SK-N-SH treated with all-trans-retinoic acid at 6 μM for 48 hours (cell line): Measurements from ENCODE around the gene HIP1.
A peak's percentile ranks its signal among the peaks of the same experiment; 100 is the strongest.

Experiments
- ATAC-seq: fragments of 200-7000 bp; cut with Tn5 transposase; 3 replicates; pipeline ENCODE4 v1.9.1; 2020; ENCODE audit warnings: mild to moderate bottlenecking, moderate library complexity
- ARNTL ChIP-seq: fragments of 450-650 bp; formaldehyde crosslinking; IDR thresholded peaks from 2 replicates; pipeline ENCODE4 v1.5.0; 2020; ENCODE audit warnings: low read depth, mild to moderate bottlenecking, moderate library complexity, borderline replicate concordance
- BACH2 ChIP-seq: fragments of 250-450 bp; sonication (Bioruptor Pico); IDR thresholded peaks from 2 replicates; pipeline ENCODE4 v1.9.0; 2021; ENCODE audit warnings: mild to moderate bottlenecking, borderline replicate concordance
- CREB5 ChIP-seq: fragments of 250-450 bp; sonication (Bioruptor Pico); IDR thresholded peaks from 2 replicates; pipeline ENCODE4 v1.5.1; 2020; ENCODE audit warnings: low read depth, mild to moderate bottlenecking, moderate library complexity
- CSDC2 ChIP-seq: fragments of 250-450 bp; sonication (Bioruptor Pico); IDR thresholded peaks from 2 replicates; pipeline ENCODE4 v1.5.0; 2020; ENCODE audit warnings: mild to moderate bottlenecking, moderate library complexity
- CSRNP3 ChIP-seq: fragments of 250-450 bp; sonication (Bioruptor Pico); IDR thresholded peaks from 2 replicates; pipeline ENCODE4 v1.5.1; 2021; ENCODE audit warnings: mild to moderate bottlenecking, moderate library complexity
- ESRRG ChIP-seq: fragments of 250-450 bp; sonication (Bioruptor Pico); IDR thresholded peaks from 2 replicates; pipeline ENCODE4 v1.6.1; 2021; ENCODE audit warnings: mild to moderate bottlenecking
- GLIS3 ChIP-seq: fragments of 250-450 bp; sonication (Bioruptor Pico); IDR thresholded peaks from 2 replicates; pipeline ENCODE4 v1.5.0; 2020; ENCODE audit warnings: mild to moderate bottlenecking, moderate library complexity
- ISL1 ChIP-seq: fragments of 250-450 bp; sonication (Bioruptor Pico); IDR thresholded peaks from 2 replicates; pipeline ENCODE4 v2.1.2; 2022; ENCODE audit warnings: mild to moderate bottlenecking, moderate library complexity
- OSR1 ChIP-seq: fragments of 250-450 bp; sonication (Bioruptor Pico); IDR thresholded peaks from 2 replicates; pipeline ENCODE4 v1.8.0; 2022; ENCODE audit warnings: moderate library complexity, mild to moderate bottlenecking, inconsistent platforms
- PATZ1 ChIP-seq: fragments of 250-450 bp; sonication (Bioruptor Pico); IDR thresholded peaks from 2 replicates; pipeline ENCODE4 v1.8.0; 2020; ENCODE audit warnings: mild to moderate bottlenecking, moderate library complexity, borderline replicate concordance
- POU6F1 ChIP-seq: fragments of 250-450 bp; sonication (Bioruptor Pico); IDR thresholded peaks from 2 replicates; pipeline ENCODE4 v1.8.0; 2021; ENCODE audit warnings: low read depth, mild to moderate bottlenecking, moderate library complexity, borderline replicate concordance
- SNAI2 ChIP-seq: fragments of 250-450 bp; sonication (Bioruptor Pico); IDR thresholded peaks from 2 replicates; pipeline ENCODE4 v1.5.0; 2020; ENCODE audit warnings: mild to moderate bottlenecking, moderate library complexity
- TCF4 ChIP-seq: fragments of 250-450 bp; sonication (Bioruptor Pico); IDR thresholded peaks from 2 replicates; pipeline ENCODE4 v1.8.0; 2021; ENCODE audit warnings: mild to moderate bottlenecking, moderate library complexity, borderline replicate concordance
- TSHZ2 ChIP-seq: fragments of 250-450 bp; sonication (Bioruptor Pico); IDR thresholded peaks from 2 replicates; pipeline ENCODE4 v1.5.0; 2020; ENCODE audit warnings: mild to moderate bottlenecking, moderate library complexity
- ZC3H10 ChIP-seq: fragments of 250-450 bp; sonication (Bioruptor Pico); IDR thresholded peaks from 2 replicates; pipeline ENCODE4 v1.5.1; 2021; ENCODE audit warnings: mild to moderate bottlenecking, moderate library complexity
- ZFP3 ChIP-seq: fragments of 250-450 bp; sonication (Bioruptor Pico); IDR thresholded peaks from 2 replicates; pipeline ENCODE4 v1.5.0; 2020; ENCODE audit warnings: mild to moderate bottlenecking, moderate library complexity
- ZFP30 ChIP-seq: fragments of 450-650 bp; formaldehyde crosslinking; IDR thresholded peaks from 2 replicates; pipeline ENCODE4 v1.5.0; 2022; ENCODE audit warnings: mild to moderate bottlenecking, moderate library complexity
- ZNF565 ChIP-seq: fragments of 450-650 bp; formaldehyde crosslinking; conservative IDR thresholded peaks from 2 replicates; pipeline ENCODE4 v1.5.0; 2020; ENCODE audit warnings: low read depth, mild to moderate bottlenecking, moderate library complexity
- ZNF70 ChIP-seq: fragments of 450-650 bp; formaldehyde crosslinking; IDR thresholded peaks from 2 replicates; pipeline ENCODE4 v1.5.0; 2020; ENCODE audit warnings: mild to moderate bottlenecking, moderate library complexity

The HIP1 gene

GRCh38 chr7:75639886-75640190, 98.9 kb downstream of the HIP1 start:
- peak; percentile 7; the same call in 2 of the 3 replicates for ATAC-seq
- TF ChIP-seq POU6F1: no peak
- no peak for TF ChIP-seq ZFP3 (CRISPR knock-in tag)
- no peak for TF ChIP-seq ZNF565
- TF ChIP-seq ARNTL: no peak

- ATAC-seq: peak; percentile 56
- TF ChIP-seq ZC3H10 (CRISPR knock-in tag) (no peak), BACH2 (CRISPR knock-in tag) (no peak), PATZ1 (CRISPR knock-in tag) (peak; percentile 91; the same call in 1 of the 2 replicates), OSR1 (CRISPR knock-in tag) (no peak), ZFP30 (CRISPR knock-in tag) (no peak), TCF4 (CRISPR knock-in tag) (0 out of 2 replicates have a peak, but pooled peaks have one; percentile 19), ISL1 (no peak), CSDC2 (CRISPR knock-in tag) (peak; percentile 37; the same call in 1 of the 2 replicates), ZNF565 (no peak), ZNF70 (no peak), SNAI2 (no peak), TSHZ2 (0 out of 2 replicates have a peak, but pooled peaks have one; percentile 41), CSRNP3 (no peak), CREB5 (CRISPR knock-in tag) (no peak)
- TF ChIP-seq, all 23 proteins: peak for 4
Observed at GRCh38 chr7:75639071-75639885, 99.5 kb downstream of the HIP1 start.

GRCh38 chr7:75638594-75639070, 100.1 kb downstream of the HIP1 start:
- 0 out of 2 replicates have a peak, but pooled peaks have one; percentile 16 for TF ChIP-seq ZFP3 (CRISPR knock-in tag)
- TF ChIP-seq OSR1 (CRISPR knock-in tag): no peak
- TF ChIP-seq, all 23 proteins: peak for 1
- peak; percentile 89 for ATAC-seq

- ATAC-seq: no peak
- TF ChIP-seq PATZ1 (CRISPR knock-in tag): no peak
- TF ChIP-seq BACH2 (CRISPR knock-in tag): no peak
- TF ChIP-seq ESRRG: no peak
- TF ChIP-seq ZFP30 (CRISPR knock-in tag): no peak
- no peak for TF ChIP-seq ISL1
- no peak for TF ChIP-seq POU6F1
- TF ChIP-seq ZNF565: no peak
- TF ChIP-seq GLIS3 (CRISPR knock-in tag): no peak
Observed at GRCh38 chr7:75637854-75638593, 100.7 kb downstream of the HIP1 start.
